GM06990 (cell line): ENCODE data around the gene RNF187.
"Not testable (repeated sequence)": the region's sequence is repeated elsewhere in the genome, so short reads cannot be mapped to it uniquely, and the experiment has no call there.

Experiments used
- DNase-seq: peaks from one replicate; pipeline ENCODE4 v3.0.0-alpha.2; 2011; ENCODE audit not compliant: insufficient read length; ENCODE audit errors: extremely low read depth
- H3K27me3 ChIP-seq: replicated peaks from 2 replicates; pipeline ENCODE4 v1.6.0; 2011; ENCODE audit warnings: low read length; ENCODE audit not compliant: control insufficient read depth, insufficient read depth
- H3K36me3 ChIP-seq: 2 replicates; pipeline ENCODE4 v1.5.1; 2011; ENCODE audit warnings: low read length; ENCODE audit not compliant: control insufficient read depth, insufficient read depth
- H3K4me3 ChIP-seq: replicated peaks from 2 replicates; pipeline ENCODE4 v1.5.1; 2011; ENCODE audit warnings: low read depth, mild to moderate bottlenecking, control low read depth, low read length
- CTCF ChIP-seq: IDR thresholded peaks from 2 replicates; pipeline ENCODE4 v1.5.1; 2011; ENCODE audit warnings: low read length, control low read depth, mild to moderate bottlenecking, inconsistent platforms; ENCODE audit not compliant: insufficient read depth, poor library complexity, severe bottlenecking

Gene RNF187

GRCh38 chr1:228502522-228502921 lies 15.3 kb downstream of the RNF187 start:
- no peak for DNase-seq
- H3K4me3 ChIP-seq = no peak overlapping the region
- no peak for TF ChIP-seq CTCF
- H3K27me3 ChIP-seq = no peaks in the 10 kb centered on the region
- peaks cover 1% of the 10 kb centered on the region; the same call in 1 of the 2 replicates for H3K36me3 ChIP-seq

GRCh38 chr1:228505944-228506343 lies 18.8 kb downstream of the RNF187 start:
- H3K27me3 ChIP-seq, DNase-seq, H3K36me3 ChIP-seq, H3K4me3 ChIP-seq: not testable (repeated sequence)

- H3K4me3 ChIP-seq = no peak overlapping the region
- H3K36me3 ChIP-seq = no peaks in the 10 kb centered on the region
- H3K27me3 ChIP-seq = no peaks in the 10 kb centered on the region
- TF ChIP-seq CTCF = no peak
- no peak for DNase-seq
These were observed 20.9 kb downstream of the RNF187 start for GRCh38 chr1:228507961-228508652.

GRCh38 chr1:228508840-228509415 lies 21.7 kb downstream of the RNF187 start:
- no peak for DNase-seq
- Histone ChIP-seq H3K27me3 (no peaks in the 10 kb centered on the region), H3K36me3 (no peaks in the 10 kb centered on the region), H3K4me3 (no peak overlapping the region)
- no peak for TF ChIP-seq CTCF

- Histone ChIP-seq H3K4me3 (no peak overlapping the region), H3K36me3 (no peaks in the 10 kb centered on the region), H3K27me3 (peaks cover 2% of the 10 kb centered on the region; the same call in 1 of the 2 replicates)
- TF ChIP-seq CTCF = no peak
- DNase-seq = no peak
These were observed 23.1 kb downstream of the RNF187 start for GRCh38 chr1:228510101-228510802.

- TF ChIP-seq CTCF = no peak
- Histone ChIP-seq H3K4me3 (no peak overlapping the region), H3K36me3 (no peaks in the 10 kb centered on the region), H3K27me3 (peaks cover 2% of the 10 kb centered on the region; the same call in 1 of the 2 replicates)
- no peak for DNase-seq
These were observed 23.7 kb downstream of the RNF187 start for GRCh38 chr1:228510803-228511413.
